SK-N-SH (cell line): ENCODE measurements around the gene PSKH1. TPM values are rescaled to one million over a fixed set of nuclear protein-coding genes. Genes with fewer than 3 reads are reported as not detected.

Experiments
- CTCF ChIA-PET: fragments of 300-600, 350-600 bp; formaldehyde crosslinking; extraction: SDS; loops from one replicate; lab custom pipeline; 2021; lab: Yijun Ruan, JAX
- POLR2A ChIA-PET: fragments of 350-600 bp; sonication (Branson Sonifier 250); formaldehyde crosslinking; extraction: SDS; loops from one replicate; lab custom pipeline; 2020; ENCODE audit warnings: antibody characterized with exemption, inconsistent platforms; lab: Yijun Ruan, JAX
- DNase-seq: peaks from one replicate; pipeline ENCODE4 v3.0.0; 2012
- H2AFZ ChIP-seq: fragments of 200-600 bp; sonication (generic); 2 replicates; pipeline ENCODE4 v1.8.1; 2016; ENCODE audit warnings: antibody characterized with exemption, mild to moderate bottlenecking, low read depth
- H3F3A ChIP-seq: fragments of 200-600 bp; sonication (generic); replicated peaks from 2 replicates; pipeline ENCODE3; 2016; ENCODE audit warnings: antibody characterized with exemption, mild to moderate bottlenecking; ENCODE audit not compliant: insufficient read depth
- H3K27ac ChIP-seq, 2 experiments: fragments of 200-500 bp in 1 of 2; fragments of 200-600 bp in 1 of 2; sonication (Bioruptor generic) in 1 of 2; sonication (generic), shearing (Covaris generic) in 1 of 2; 2 replicates each; pipeline versions ENCODE4 v1.5.1 to v1.6.1; 2014 to 2016; ENCODE audit warnings: low read depth in 2 of 2, inconsistent platforms in 1 of 2, low read length in 1 of 2, mild to moderate bottlenecking in 1 of 2, mixed read lengths in 1 of 2
- H3K27me3 ChIP-seq: fragments of 200-600 bp; sonication (generic), shearing (Covaris generic); 2 replicates; pipeline ENCODE4 v1.6.1; 2016; ENCODE audit warnings: mixed run types; ENCODE audit not compliant: insufficient read depth
- H3K36me3 ChIP-seq, 2 experiments: fragments of 200-500 bp in 1 of 2; fragments of 200-600 bp in 1 of 2; sonication (Bioruptor generic) in 1 of 2; sonication (generic) in 1 of 2; replicated peaks in 1 of 2; 2 replicates each; pipeline versions ENCODE3 to v1.5.1; 2014 to 2016; ENCODE audit warnings: low read length in 1 of 2, mild to moderate bottlenecking in 1 of 2; ENCODE audit not compliant: insufficient read depth in 2 of 2, control insufficient read depth in 1 of 2
- H3K4me1 ChIP-seq, 2 experiments: fragments of 200-500 bp in 1 of 2; fragments of 200-600 bp in 1 of 2; sonication (Bioruptor generic) in 1 of 2; sonication (generic), shearing (Covaris generic) in 1 of 2; 2 replicates each; pipeline versions ENCODE4 v1.5.1 to v1.6.1; 2014 to 2016; ENCODE audit warnings: low read depth in 1 of 2, low read length in 1 of 2, mixed run types in 1 of 2; ENCODE audit not compliant: insufficient read depth in 2 of 2, control insufficient read depth in 1 of 2
- H3K4me2 ChIP-seq: fragments of 200-600 bp; sonication (generic), shearing (Covaris generic); 2 replicates; pipeline ENCODE4 v1.6.1; 2017; ENCODE audit warnings: mixed run types
- H3K4me3 ChIP-seq, 2 experiments: fragments of 200-500 bp in 1 of 2; fragments of 200-600 bp in 1 of 2; sonication (Bioruptor generic) in 1 of 2; sonication (generic), shearing (Covaris generic) in 1 of 2; 2 replicates each; pipeline versions ENCODE4 v1.5.1 to v1.8.1; 2014 to 2016; ENCODE audit warnings: low read depth in 2 of 2, inconsistent platforms in 1 of 2, low read length in 1 of 2, mild to moderate bottlenecking in 1 of 2, mixed read lengths in 1 of 2, moderate library complexity in 1 of 2
- H3K79me2 ChIP-seq: fragments of 200-600 bp; sonication (generic); 2 replicates; pipeline ENCODE4 v1.8.1; 2017; ENCODE audit warnings: mild to moderate bottlenecking; ENCODE audit not compliant: insufficient read depth
- H3K9ac ChIP-seq: fragments of 200-600 bp; sonication (generic); 2 replicates; pipeline ENCODE4 v1.6.1; 2017; ENCODE audit warnings: mixed run types
- H3K9me2 ChIP-seq: fragments of 200-600 bp; sonication (generic); 2 replicates; pipeline ENCODE4 v1.6.1; 2017; ENCODE audit warnings: mixed run types
- H3K9me3 ChIP-seq: fragments of 200-600 bp; sonication (generic); 2 replicates; pipeline ENCODE4 v1.6.1; 2017; ENCODE audit warnings: mixed run types, mild to moderate bottlenecking, moderate library complexity
- H4K20me1 ChIP-seq: fragments of 200-600 bp; sonication (generic); 2 replicates; pipeline ENCODE4 v1.6.1; 2017; ENCODE audit warnings: mild to moderate bottlenecking, mixed run types; ENCODE audit not compliant: insufficient read depth
- ELF1 ChIP-seq: IDR thresholded peaks from 2 replicates; pipeline ENCODE4 v1.4.0; 2012
- EZH2phosphoT487 ChIP-seq: fragments of 200-600 bp; sonication (generic); IDR thresholded peaks from 2 replicates; pipeline ENCODE4 v1.6.1; 2017; ENCODE audit warnings: low read depth, mixed run types, mild to moderate bottlenecking, antibody characterized with exemption, moderate library complexity, borderline replicate concordance
- FOXJ3 ChIP-seq: sonication (generic); formaldehyde crosslinking; IDR thresholded peaks from 2 replicates; pipeline ENCODE4 v1.5.1; 2020; ENCODE audit warnings: mild to moderate bottlenecking, missing genetic modification reagents
- JUND ChIP-seq: IDR thresholded peaks from 2 replicates; pipeline ENCODE4 v1.4.0; 2012
- MXI1 ChIP-seq: IDR thresholded peaks from 2 replicates; pipeline ENCODE4 v1.6.1; 2012; ENCODE audit warnings: mild to moderate bottlenecking, low read depth, low read length, improper control_type of control experiment
- NRF1 ChIP-seq: IDR thresholded peaks from 2 replicates; pipeline ENCODE4 v1.6.1; 2012; ENCODE audit warnings: low read depth, mild to moderate bottlenecking, low read length
- PBX3 ChIP-seq: IDR thresholded peaks from 2 replicates; pipeline ENCODE4; 2012
- POLR2AphosphoS5 ChIP-seq: IDR thresholded peaks from 2 replicates; pipeline ENCODE4 v1.6.1; 2012; ENCODE audit warnings: low read depth, low read length
- REST ChIP-seq: IDR thresholded peaks from 2 replicates; pipeline ENCODE4 v1.6.1; 2012; ENCODE audit warnings: mild to moderate bottlenecking, low read depth, low read length, moderate library complexity
- ZBTB33 ChIP-seq: IDR thresholded peaks from 2 replicates; pipeline ENCODE4 v1.4.0; 2012; ENCODE audit warnings: low read depth, borderline replicate concordance
- WGBS: methylation state at CpG from one replicate; pipeline ENCODE4 v1.1.6; 2017; ENCODE audit warnings: low lambda C conversion rate; 5-methylcytosine and 5-hydroxymethylcytosine counted together
- polyA plus RNA-seq, 3 experiments: library from polyadenylated mRNA; depleted of rRNA; stranded (reverse); fragments of >200 nt; gene quantifications; 2 replicates each; pipeline ENCODE4 v1.2.3, GENCODE V29; 2012

The PSKH1 gene
- polyA plus RNA-seq, 1 of the 3 experiments (the other 2 are of a cell fraction): 30.1 TPM

GRCh38 chr16:67853670-67854069, 39.4 kb upstream of the PSKH1 start:
- H3K4me3 ChIP-seq: no peak overlapping the region
- no peak overlapping the region for H2AFZ ChIP-seq
- H3K4me1 ChIP-seq: peaks cover 0 to 8% of the 10 kb centered on the region in 2 experiments; a peak in 2 of 4 replicates
- H3F3A ChIP-seq: peaks cover 12% of the 10 kb centered on the region
- H3K4me2 ChIP-seq: no peak overlapping the region
- TF ChIP-seq PBX3 (no peak), FOXJ3 (CRISPR knock-in tag) (no peak), JUND (no peak), ZBTB33 (no peak), NRF1 (no peak)
- no peaks in the 10 kb centered on the region for H3K27me3 ChIP-seq
- H3K9me3 ChIP-seq: no peaks in the 10 kb centered on the region
- POLR2A ChIA-PET: no interaction called here
- 95% methylated on average over 3 of the region's 3 CpGs for WGBS
- no peak overlapping the region for H3K27ac ChIP-seq
- peaks cover 100% of the 10 kb centered on the region for H3K79me2 ChIP-seq
- CTCF ChIA-PET: interaction anchor here (0.7 to 1.3 kb wide), 2 partner anchors 9 to 30 kb away, joined by 3 read pairs; no protein-coding TSS in a partner anchor
- no peaks in the 10 kb centered on the region for H3K9me2 ChIP-seq
- H3K9ac ChIP-seq: no peak overlapping the region
- DNase-seq: no peak
- H3K36me3 ChIP-seq: peaks cover 0 to 6% of the 10 kb centered on the region in 2 experiments
- H4K20me1 ChIP-seq: peaks cover 95% of the 10 kb centered on the region

GRCh38 chr16:67855789-67856188, 37.3 kb upstream of the PSKH1 start:
- H3K9me2 ChIP-seq: no peaks in the 10 kb centered on the region
- ChIA-PET POLR2A (interaction anchor here (1.7 kb wide), 1 partner anchor 22 kb away, joined by 3 read pairs; no protein-coding TSS in a partner anchor), CTCF (interaction anchor here (0.6 to 2.0 kb wide), 5 partner anchors 28 to 597 kb away, joined by 3 to 10 read pairs (median 4); partner anchors contain the start of gene NRN1L)
- H2AFZ ChIP-seq: no peak overlapping the region
- H3K36me3 ChIP-seq: peaks cover 4 to 12% of the 10 kb centered on the region in 2 experiments
- no peak for TF ChIP-seq REST
- no peak for TF ChIP-seq MXI1
- TF ChIP-seq EZH2phosphoT487: no peak
- TF ChIP-seq JUND: no peak
- no peak for TF ChIP-seq ELF1
- TF ChIP-seq POLR2AphosphoS5: no peak
- H3K4me1 ChIP-seq: peaks cover 2 to 8% of the 10 kb centered on the region in 2 experiments; a peak in 2 of 4 replicates
- no peak overlapping the region for H3K27ac ChIP-seq
- no peak overlapping the region for H3K4me2 ChIP-seq
- peaks cover 99% of the 10 kb centered on the region for H4K20me1 ChIP-seq
- no peak overlapping the region for H3K9ac ChIP-seq
- WGBS: 90% methylated on average over 10 of the region's 10 CpGs
- peaks cover 12% of the 10 kb centered on the region for H3F3A ChIP-seq
- no peaks in the 10 kb centered on the region for H3K9me3 ChIP-seq
- no peak for DNase-seq
- no peaks in the 10 kb centered on the region for H3K27me3 ChIP-seq
- peaks cover 100% of the 10 kb centered on the region for H3K79me2 ChIP-seq
- no peak overlapping the region for H3K4me3 ChIP-seq
